Loucy (cell line): ENCODE results near the gene DTNB.

Experiments used
- EZH2phosphoT487 ChIP-seq: fragments of 200-600 bp; IDR thresholded peaks from 2 replicates; pipeline ENCODE4 v1.6.1; 2018; ENCODE audit warnings: antibody characterized with exemption, mild to moderate bottlenecking, moderate library complexity, borderline replicate concordance
- TF ChIP-seq, protein P1 (sequence below): fragments of 200-600 bp; sonication (generic); conservative IDR thresholded peaks from 2 replicates; pipeline ENCODE4 v1.5.1; 2014; ENCODE audit warnings: mild to moderate bottlenecking, antibody characterized with exemption, low read length

- TF ChIP-seq, protein P1, sequence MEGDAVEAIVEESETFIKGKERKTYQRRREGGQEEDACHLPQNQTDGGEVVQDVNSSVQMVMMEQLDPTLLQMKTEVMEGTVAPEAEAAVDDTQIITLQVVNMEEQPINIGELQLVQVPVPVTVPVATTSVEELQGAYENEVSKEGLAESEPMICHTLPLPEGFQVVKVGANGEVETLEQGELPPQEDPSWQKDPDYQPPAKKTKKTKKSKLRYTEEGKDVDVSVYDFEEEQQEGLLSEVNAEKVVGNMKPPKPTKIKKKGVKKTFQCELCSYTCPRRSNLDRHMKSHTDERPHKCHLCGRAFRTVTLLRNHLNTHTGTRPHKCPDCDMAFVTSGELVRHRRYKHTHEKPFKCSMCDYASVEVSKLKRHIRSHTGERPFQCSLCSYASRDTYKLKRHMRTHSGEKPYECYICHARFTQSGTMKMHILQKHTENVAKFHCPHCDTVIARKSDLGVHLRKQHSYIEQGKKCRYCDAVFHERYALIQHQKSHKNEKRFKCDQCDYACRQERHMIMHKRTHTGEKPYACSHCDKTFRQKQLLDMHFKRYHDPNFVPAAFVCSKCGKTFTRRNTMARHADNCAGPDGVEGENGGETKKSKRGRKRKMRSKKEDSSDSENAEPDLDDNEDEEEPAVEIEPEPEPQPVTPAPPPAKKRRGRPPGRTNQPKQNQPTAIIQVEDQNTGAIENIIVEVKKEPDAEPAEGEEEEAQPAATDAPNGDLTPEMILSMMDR = no peak
- TF ChIP-seq EZH2phosphoT487 = no peak
Observed at GRCh38 chr2:25453199-25453905, 220.0 kb downstream of the DTNB start.
